K562 (cell line): ENCODE data around the gene WSCD1. TPM values are rescaled to one million over a fixed set of nuclear protein-coding genes. Genes with fewer than 3 reads are reported as not detected.

Experiments
- ATAC-seq: fragments of 200-7000 bp; cut with Tn5 transposase; 3 replicates; pipeline ENCODE4 v1.9.1; 2020; ENCODE audit warnings: moderate library complexity
- BruUV-seq: library from RNA; stranded (reverse); fragments of 400-500 nt; replicated peaks from 2 replicates; lab custom pipeline; 2021; lab: Mats Ljungman, UMichigan
- CTCF ChIA-PET: fragments of 300-600 bp; formaldehyde crosslinking; extraction: SDS; loops from one replicate; lab custom pipeline; 2021; ENCODE audit warnings: low intra/inter-chr PET ratio; lab: Yijun Ruan, JAX
- POLR2A ChIA-PET: fragments of 300-600, 350-650 bp; sonication (Branson Sonifier 250); formaldehyde crosslinking; extraction: SDS; loops from one replicate; lab custom pipeline; 2021; ENCODE audit warnings: antibody characterized with exemption, inconsistent platforms; lab: Yijun Ruan, JAX
- DNase-seq, 4 experiments: peaks; one replicate each; pipeline versions ENCODE4 v3.0.0 to v3.0.0-alpha.2; 2011 to 2018; ENCODE audit warnings: low spot score in 3 of 4, mixed read lengths in 3 of 4; ENCODE audit errors: extremely low read depth in 1 of 4
- FAIRE-seq: peaks from 2 replicates; lab custom pipeline; 2011; peaks lifted over from hg19 to GRCh38; lab: Jason Lieb, UNC
- H2AFZ ChIP-seq: 2 replicates; pipeline ENCODE4 v1.6.0; 2011; ENCODE audit warnings: low read depth, low read length, control low read depth, inconsistent platforms
- H3K27ac ChIP-seq: fragments of 200-600 bp; 3 replicates; pipeline ENCODE4 v1.8.0; 2011; ENCODE audit warnings: low read depth, mild to moderate bottlenecking, control low read depth, inconsistent platforms, low read length, moderate library complexity, mixed read lengths; ENCODE audit errors: extremely low read depth
- H3K27me3 ChIP-seq, 2 experiments: fragments of 300-600 bp in 1 of 2; 2 replicates in 1 of 2; 3 replicates in 1 of 2; pipeline versions ENCODE4 v1.6.0 to v1.8.0; 2011; ENCODE audit warnings: inconsistent platforms in 2 of 2, low read length in 2 of 2, mild to moderate bottlenecking in 1 of 2, mixed read lengths in 1 of 2, moderate library complexity in 1 of 2; ENCODE audit not compliant: control insufficient read depth in 2 of 2, insufficient read depth in 2 of 2
- H3K36me3 ChIP-seq: fragments of 300-600 bp; 3 replicates; pipeline ENCODE4 v1.8.0; 2011; ENCODE audit warnings: mild to moderate bottlenecking, low read length, inconsistent platforms; ENCODE audit not compliant: control insufficient read depth, insufficient read depth
- H3K4me1 ChIP-seq, 2 experiments: fragments of 200-600 bp in 1 of 2; replicated peaks in 1 of 2; 2 replicates in 1 of 2; 3 replicates in 1 of 2; pipeline versions ENCODE4 v1.5.1 to v1.8.0; 2011; ENCODE audit warnings: inconsistent platforms in 2 of 2, low read length in 2 of 2, mild to moderate bottlenecking in 1 of 2, mixed read lengths in 1 of 2, moderate library complexity in 1 of 2; ENCODE audit not compliant: control insufficient read depth in 2 of 2, insufficient read depth in 2 of 2
- H3K4me2 ChIP-seq: 2 replicates; pipeline ENCODE4 v1.6.1; 2011; ENCODE audit warnings: low read length, control low read depth, inconsistent platforms, mixed read lengths; ENCODE audit not compliant: insufficient read depth
- H3K4me3 ChIP-seq: fragments of 200-600 bp; sonication (generic), shearing (Covaris generic); 2 replicates; pipeline ENCODE4 v1.5.1; 2016; ENCODE audit warnings: control low read depth, inconsistent platforms
- H3K79me2 ChIP-seq: fragments of 200-600 bp; 3 replicates; pipeline ENCODE4 v1.8.0; 2011; ENCODE audit warnings: low read length, inconsistent platforms; ENCODE audit not compliant: control insufficient read depth, insufficient read depth
- H3K9ac ChIP-seq, 2 experiments: 2 replicates each; pipeline versions ENCODE4 v1.6.0 to v1.6.1; 2011; ENCODE audit warnings: low read depth in 2 of 2, low read length in 2 of 2, control low read depth in 1 of 2, inconsistent platforms in 1 of 2, mild to moderate bottlenecking in 1 of 2, mixed read lengths in 1 of 2; ENCODE audit not compliant: insufficient read depth in 1 of 2
- H3K9me1 ChIP-seq: one replicate; pipeline ENCODE4 v1.6.0; 2011; ENCODE audit warnings: inconsistent platforms, mild to moderate bottlenecking, low read length, moderate library complexity; ENCODE audit not compliant: control insufficient read depth, insufficient read depth
- H3K9me3 ChIP-seq: replicated peaks from 2 replicates; pipeline ENCODE4 v1.5.1; 2011; ENCODE audit warnings: low read depth, low read length, inconsistent platforms; ENCODE audit not compliant: control insufficient read depth, insufficient read depth
- H4K20me1 ChIP-seq: replicated peaks from 2 replicates; pipeline ENCODE4 v1.6.1; 2011; ENCODE audit warnings: low read length, inconsistent platforms, mixed read lengths; ENCODE audit not compliant: control insufficient read depth, insufficient read depth
- HEY1 ChIP-seq: fragments of 250-450 bp; sonication (Bioruptor Pico); IDR thresholded peaks from 2 replicates; pipeline ENCODE4 v1.5.0; 2020; ENCODE audit warnings: mild to moderate bottlenecking, moderate library complexity, borderline replicate concordance
- HMG20B ChIP-seq: fragments of 250-450 bp; sonication (Bioruptor Pico); IDR thresholded peaks from 2 replicates; pipeline ENCODE4 v1.5.0; 2021; ENCODE audit warnings: mild to moderate bottlenecking
- SMAD3 ChIP-seq: fragments of 450-650 bp; formaldehyde crosslinking; conservative IDR thresholded peaks from 2 replicates; pipeline ENCODE4 v1.4.0; 2020; ENCODE audit warnings: mild to moderate bottlenecking
- SRF ChIP-seq, 2 experiments: fragments of 250-450, 450-650 bp in 1 of 2; sonication (Bioruptor Pico) in 1 of 2; sonication (generic) in 1 of 2; formaldehyde crosslinking; IDR thresholded peaks; 2 replicates each; pipeline versions ENCODE4 v1.5.0 to v1.5.1; 2020 to 2022; ENCODE audit warnings: mild to moderate bottlenecking in 1 of 2, missing genetic modification reagents in 1 of 2
- ZNF253 ChIP-seq: fragments of 250-450 bp; sonication (Bioruptor Pico); conservative IDR thresholded peaks from 2 replicates; pipeline ENCODE4 v1.6.1; 2021; ENCODE audit warnings: mild to moderate bottlenecking
- ZNF274 ChIP-seq: IDR thresholded peaks from 2 replicates; pipeline ENCODE4 v1.6.1; 2011; ENCODE audit warnings: low read depth, mild to moderate bottlenecking, low read length, moderate library complexity, borderline replicate concordance
- WGBS: fragments of 100-300 bp; shearing (Covaris generic); methylation state at CpG from one replicate; pipeline ENCODE4 v1.1.6; 2016; ENCODE audit warnings: low coverage, mixed read lengths; ENCODE audit not compliant: insufficient coverage; ENCODE audit errors: missing lambda C conversion rate; 5-methylcytosine and 5-hydroxymethylcytosine counted together
- in situ Hi-C: fragments of 300-500 bp; cut with MboI; formaldehyde crosslinking; loops from 4 replicates; pipeline ENCODE4 v1.15.0; 2018; ENCODE audit warnings: inconsistent platforms, mixed read lengths
- intact Hi-C: fragments of 100-400 bp; cut with micrococcal nuclease; formaldehyde crosslinking; loops from 2 replicates; pipeline ENCODE4 v1.14.2; 2022
- polyA plus RNA-seq, 8 experiments: library from polyadenylated mRNA; depleted of rRNA in 4 of 8; stranded (reverse) in 5 of 8; unstranded in 3 of 8; fragments of >200 nt; fragmentation: Nextera tagmentation in 2 of 8; fragmentation: Illumina TruSeq in 1 of 8; extraction: Ambion mirVana in 2 of 8; extraction: Trizol in 1 of 8; gene quantifications; 2 replicates each; pipeline versions ENCODE4 v1.2.1 to v1.2.3, GENCODE V29; 2011 to 2014; ENCODE audit warnings: inconsistent platforms in 1 of 8, missing spikeins in 1 of 8
- total RNA-seq, 7 experiments: library from RNA; depleted of rRNA in 6 of 7; stranded (reverse); fragments of >200 nt in 6 of 7; fragmentation: Illumina TruSeq in 2 of 7; extraction: Trizol in 2 of 7; gene quantifications; 2 replicates each; pipeline versions ENCODE4 v1.2.1 to v1.2.3, GENCODE V29; 2011 to 2021; ENCODE audit warnings: low replicate concordance in 1 of 7
- TF ChIP-seq, protein P1 (sequence below): IDR thresholded peaks from 3 replicates; pipeline ENCODE4 v1.6.1; 2011; ENCODE audit warnings: borderline replicate concordance, mild to moderate bottlenecking; ENCODE audit not compliant: insufficient read length, insufficient read depth
- TF ChIP-seq, protein P2 (sequence below): fragments of 450-650 bp; IDR thresholded peaks from 2 replicates; pipeline ENCODE4 v1.6.1; 2014; ENCODE audit warnings: low read depth, mild to moderate bottlenecking, moderate library complexity, borderline replicate concordance

The WSCD1 gene
- total and polyA plus RNA-seq, 9 of the 15 experiments (the other 6 are each of a cell fraction or from before 2014, with no cell fraction given) = not detected

DNA sequence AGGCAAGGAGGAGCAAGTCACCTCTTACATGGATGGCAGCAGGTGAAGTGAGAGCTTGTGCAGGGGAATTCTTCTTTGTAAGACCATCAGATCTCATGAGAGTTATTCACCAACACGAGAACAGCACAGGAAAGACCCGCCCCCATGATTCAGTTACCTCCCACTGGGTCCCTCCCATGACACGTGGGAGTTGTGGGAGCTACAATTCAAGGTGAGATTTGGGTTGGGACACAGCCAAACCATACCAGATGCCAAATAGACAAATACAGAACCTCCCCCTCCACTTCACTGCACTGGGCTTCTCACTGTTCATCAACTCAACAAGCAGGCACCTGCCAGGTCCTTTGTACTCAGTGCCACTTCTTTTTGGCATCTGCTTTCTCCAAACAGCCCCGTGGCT, 100.2 kb downstream of the WSCD1 start:
- Histone ChIP-seq H3K9me1 (no peaks in the 10 kb centered on the region), H3K27me3 (peaks cover 0 to 8% of the 10 kb centered on the region in 2 experiments; a peak in 2 of 5 replicates), H4K20me1 (no peaks in the 10 kb centered on the region; the same call in 1 of the 2 replicates), H3K9me3 (no peaks in the 10 kb centered on the region), H3K4me2 (no peak overlapping the region), H3K79me2 (no peaks in the 10 kb centered on the region), H3K4me1 (no peaks in the 10 kb centered on the region), H3K9ac (no peak overlapping the region), H3K27ac (no peak overlapping the region), H2AFZ (no peak overlapping the region), H3K36me3 (no peaks in the 10 kb centered on the region), H3K4me3 (no peak overlapping the region)
- ChIA-PET POLR2A (no interaction called here), CTCF (no interaction called here)
- DNase-seq = no peak
- FAIRE-seq = no peak
- no peak for ATAC-seq
- BruUV-seq = no TSS peak
- WGBS = 0% methylated on average over 3 of the region's 4 CpGs
- TF ChIP-seq, protein P1, sequence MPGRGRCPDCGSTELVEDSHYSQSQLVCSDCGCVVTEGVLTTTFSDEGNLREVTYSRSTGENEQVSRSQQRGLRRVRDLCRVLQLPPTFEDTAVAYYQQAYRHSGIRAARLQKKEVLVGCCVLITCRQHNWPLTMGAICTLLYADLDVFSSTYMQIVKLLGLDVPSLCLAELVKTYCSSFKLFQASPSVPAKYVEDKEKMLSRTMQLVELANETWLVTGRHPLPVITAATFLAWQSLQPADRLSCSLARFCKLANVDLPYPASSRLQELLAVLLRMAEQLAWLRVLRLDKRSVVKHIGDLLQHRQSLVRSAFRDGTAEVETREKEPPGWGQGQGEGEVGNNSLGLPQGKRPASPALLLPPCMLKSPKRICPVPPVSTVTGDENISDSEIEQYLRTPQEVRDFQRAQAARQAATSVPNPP = no peak
- TF ChIP-seq ZNF253 (CRISPR knock-in tag) = no peak
- TF ChIP-seq, protein P2, sequence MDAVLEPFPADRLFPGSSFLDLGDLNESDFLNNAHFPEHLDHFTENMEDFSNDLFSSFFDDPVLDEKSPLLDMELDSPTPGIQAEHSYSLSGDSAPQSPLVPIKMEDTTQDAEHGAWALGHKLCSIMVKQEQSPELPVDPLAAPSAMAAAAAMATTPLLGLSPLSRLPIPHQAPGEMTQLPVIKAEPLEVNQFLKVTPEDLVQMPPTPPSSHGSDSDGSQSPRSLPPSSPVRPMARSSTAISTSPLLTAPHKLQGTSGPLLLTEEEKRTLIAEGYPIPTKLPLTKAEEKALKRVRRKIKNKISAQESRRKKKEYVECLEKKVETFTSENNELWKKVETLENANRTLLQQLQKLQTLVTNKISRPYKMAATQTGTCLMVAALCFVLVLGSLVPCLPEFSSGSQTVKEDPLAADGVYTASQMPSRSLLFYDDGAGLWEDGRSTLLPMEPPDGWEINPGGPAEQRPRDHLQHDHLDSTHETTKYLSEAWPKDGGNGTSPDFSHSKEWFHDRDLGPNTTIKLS = no peak
- TF ChIP-seq HMG20B = no peak
- no peak for TF ChIP-seq SRF (CRISPR knock-in tag; IDR thresholded peaks at IDR 0.05)
- TF ChIP-seq HEY1 (CRISPR knock-in tag) = no peak
- no peak for TF ChIP-seq ZNF274
- TF ChIP-seq SMAD3 (CRISPR knock-in tag) = no peak
- in situ Hi-C loops (no loop called here), intact Hi-C loops (no loop called here)
